HepG2 (cell line): Measurements from ENCODE around the gene C6orf136. TPM values are rescaled to one million over a fixed set of nuclear protein-coding genes. Genes with fewer than 3 reads are reported as not detected.
A peak's percentile ranks its signal among the peaks of the same experiment; 100 is the strongest.

Experiments
- DBP ChIP-seq: sonication (generic); formaldehyde crosslinking; IDR thresholded peaks from 2 replicates; pipeline ENCODE4 v1.4.0; 2020; ENCODE audit warnings: missing genetic modification reagents; ENCODE audit errors: not compliant biosample characterization
- GABPB1 ChIP-seq: IDR thresholded peaks from 2 replicates; pipeline ENCODE4 v1.6.1; 2016; ENCODE audit warnings: mild to moderate bottlenecking, missing genetic modification reagents, moderate library complexity, missing compliant biosample characterization
- HIVEP1 ChIP-seq: sonication (generic); formaldehyde crosslinking; IDR thresholded peaks from 2 replicates; pipeline ENCODE4 v1.4.0; 2020; ENCODE audit warnings: mild to moderate bottlenecking, missing genetic modification reagents
- KMT2A ChIP-seq: sonication (generic); formaldehyde crosslinking; IDR thresholded peaks from 2 replicates; pipeline ENCODE4 v1.4.0; 2020; ENCODE audit warnings: missing genetic modification reagents
- MAFF ChIP-seq: IDR thresholded peaks from 2 replicates; pipeline ENCODE4 v1.6.1; 2011; ENCODE audit warnings: low read depth, low read length, improper control_type of control experiment
- MAZ ChIP-seq, 2 experiments: sonication (generic) in 1 of 2; formaldehyde crosslinking in 1 of 2; IDR thresholded peaks; 2 replicates each; pipeline versions ENCODE4 v1.5.0 to v1.6.1; 2012 to 2020; ENCODE audit warnings: low read depth in 2 of 2, mild to moderate bottlenecking in 2 of 2, borderline replicate concordance in 1 of 2, improper control_type of control experiment in 1 of 2, low read length in 1 of 2, missing genetic modification reagents in 1 of 2, moderate library complexity in 1 of 2
- MEF2D ChIP-seq: sonication (generic); formaldehyde crosslinking; IDR thresholded peaks from 2 replicates; pipeline ENCODE4 v1.5.1; 2020; ENCODE audit warnings: mild to moderate bottlenecking, missing genetic modification reagents
- MIER3 ChIP-seq: IDR thresholded peaks from 2 replicates; pipeline ENCODE4 v1.6.1; 2016; ENCODE audit warnings: missing compliant biosample characterization, borderline replicate concordance
- MTERF4 ChIP-seq: sonication (generic); formaldehyde crosslinking; IDR thresholded peaks from 2 replicates; pipeline ENCODE4 v1.8.0; 2023; ENCODE audit warnings: mild to moderate bottlenecking, missing genetic modification reagents
- MYPOP ChIP-seq: sonication (generic); formaldehyde crosslinking; IDR thresholded peaks from 2 replicates; pipeline ENCODE4 v1.8.1; 2023; ENCODE audit warnings: mild to moderate bottlenecking, moderate library complexity, missing genetic modification reagents
- NFATC3 ChIP-seq: sonication (generic); formaldehyde crosslinking; IDR thresholded peaks from 2 replicates; pipeline ENCODE4 v1.5.1; 2020; ENCODE audit warnings: mild to moderate bottlenecking, missing genetic modification reagents
- PLSCR1 ChIP-seq: sonication (generic); formaldehyde crosslinking; IDR thresholded peaks from 2 replicates; pipeline ENCODE4 v1.5.0; 2020; ENCODE audit warnings: missing genetic modification reagents, mild to moderate bottlenecking, borderline replicate concordance
- SUZ12 ChIP-seq: fragments of 150-350 bp; IDR thresholded peaks from 2 replicates; pipeline ENCODE4 v1.6.1; 2014; ENCODE audit warnings: low read depth, low read length
- ZBTB7A ChIP-seq: sonication (generic); formaldehyde crosslinking; IDR thresholded peaks from 2 replicates; pipeline ENCODE4 v1.8.0; 2022; ENCODE audit warnings: mild to moderate bottlenecking, missing genetic modification reagents
- ZC3H4 ChIP-seq: sonication (generic); formaldehyde crosslinking; IDR thresholded peaks from 2 replicates; pipeline ENCODE4 v1.4.0; 2020; ENCODE audit warnings: missing genetic modification reagents, borderline replicate concordance
- ZFP36 ChIP-seq: fragments of 150-350 bp; IDR thresholded peaks from 2 replicates; pipeline ENCODE4 v1.6.1; 2018; ENCODE audit warnings: borderline replicate concordance, low read length, low read depth; ENCODE audit not compliant: partially characterized antibody
- ZGPAT ChIP-seq: IDR thresholded peaks from 2 replicates; pipeline ENCODE4 v1.6.1; 2016; ENCODE audit warnings: mild to moderate bottlenecking
- ZKSCAN5 ChIP-seq: sonication (generic); formaldehyde crosslinking; IDR thresholded peaks from 2 replicates; pipeline ENCODE4 v1.5.1; 2020; ENCODE audit warnings: mild to moderate bottlenecking, missing genetic modification reagents
- ZNF546 ChIP-seq: sonication (generic); formaldehyde crosslinking; conservative IDR thresholded peaks from 2 replicates; pipeline ENCODE4 v1.8.1; 2023; ENCODE audit warnings: mild to moderate bottlenecking, missing genetic modification reagents
- ZNF614 ChIP-seq: IDR thresholded peaks from 2 replicates; pipeline ENCODE4 v1.6.1; 2018; ENCODE audit warnings: missing biosample characterization, missing genetic modification reagents, inconsistent platforms, borderline replicate concordance
- ZNF749 ChIP-seq: sonication (generic); formaldehyde crosslinking; IDR thresholded peaks from 2 replicates; pipeline ENCODE4 v1.8.0; 2022; ENCODE audit warnings: mild to moderate bottlenecking, missing genetic modification reagents, moderate library complexity, borderline replicate concordance
- ZNF788 ChIP-seq: sonication (generic); formaldehyde crosslinking; IDR thresholded peaks from 2 replicates; pipeline ENCODE4 v1.5.0; 2020; ENCODE audit warnings: mild to moderate bottlenecking, missing genetic modification reagents, borderline replicate concordance
- polyA plus RNA-seq, 8 experiments: library from polyadenylated mRNA; depleted of rRNA in 3 of 8; stranded (reverse) in 7 of 8; unstranded in 1 of 8; fragments of >200 nt; fragmentation: Illumina TruSeq in 4 of 8; extraction: Trizol in 4 of 8; gene quantifications; 2 replicates each; pipeline versions ENCODE4 v1.2.1 to v1.2.3, GENCODE V29; 2011 to 2016; ENCODE audit warnings: low read depth in 4 of 8, missing spikeins in 1 of 8, mixed read lengths in 1 of 8; ENCODE audit not compliant: insufficient read depth in 1 of 8
- total RNA-seq, 5 experiments: library from RNA; depleted of rRNA; stranded (reverse); fragments of >200 nt; fragmentation: Illumina TruSeq; extraction: Trizol; gene quantifications; 2 replicates each; pipeline ENCODE4 v1.2.3, GENCODE V29; 2016; ENCODE audit warnings: low read depth in 1 of 5

The C6orf136 gene
- total and polyA plus RNA-seq, 2 of the 13 experiments (the other 11 are each of a cell fraction or from before 2014, with no cell fraction given) = 12.0 to 26.2 TPM

- TF ChIP-seq HIVEP1 = peak; percentile 63
- TF ChIP-seq MAFF = peak; percentile 33; the same call in 1 of the 2 replicates
- TF ChIP-seq MYPOP (CRISPR knock-in tag) = no peak; the same call in none of the 2 replicates
- TF ChIP-seq MAZ (IDR thresholded peaks at IDR 0.05; ENCODE audit: borderline replicate concordance, low read depth, low read length) = no peak
- peak; percentile 52; the same call in 1 of the 2 replicates for TF ChIP-seq MAZ (CRISPR knock-in tag; IDR thresholded peaks at IDR 0.05; ENCODE audit: low read depth)
- TF ChIP-seq ZNF749 (CRISPR knock-in tag) = no peak
- no peak for TF ChIP-seq ZKSCAN5
- peak; percentile 96 for TF ChIP-seq ZGPAT (CRISPR knock-in tag)
- no peak for TF ChIP-seq ZC3H4
- peak; percentile 90 for TF ChIP-seq ZNF788
- TF ChIP-seq MTERF4 = no peak
- no peak for TF ChIP-seq SUZ12
- peak; percentile 87; the same call in 1 of the 2 replicates for TF ChIP-seq NFATC3 (CRISPR knock-in tag)
- TF ChIP-seq KMT2A (CRISPR knock-in tag) = peak; percentile 94; the same call in 1 of the 2 replicates
- TF ChIP-seq ZFP36 = no peak
- TF ChIP-seq GABPB1 (CRISPR knock-in tag) = peak; percentile 96
- peak; percentile 60; the same call in 1 of the 2 replicates for TF ChIP-seq MIER3 (CRISPR knock-in tag)
- TF ChIP-seq DBP (CRISPR knock-in tag) = no peak
- TF ChIP-seq ZNF546 = 0 out of 2 replicates have a peak, but pooled peaks have one; percentile 70
- no peak; the same call in 1 of the 2 replicates for TF ChIP-seq ZBTB7A
- TF ChIP-seq MEF2D (CRISPR knock-in tag) = peak; percentile 75; the same call in 1 of the 2 replicates
- TF ChIP-seq PLSCR1 (CRISPR knock-in tag) = no peak
- peak; percentile 97 for TF ChIP-seq ZNF614 (CRISPR knock-in tag)
These were observed 25.7 kb downstream of the C6orf136 start, which contains the start of gene DHX16 (continued) for GRCh38 chr6:30672445-30673253.
